Parathyroid adenoma (tissue), 2 donors: Measurements from ENCODE around the gene DRGX.

ENCODE experiments used
- H2AFZ ChIP-seq: fragments of 300-600 bp; sonication (generic); one replicate; pipeline ENCODE4 v1.7.0; 2017; ENCODE audit warnings: antibody characterized with exemption, mild to moderate bottlenecking
- H3K27ac ChIP-seq: fragments of 300-600 bp; sonication (generic); one replicate; pipeline ENCODE4 v1.7.0; 2017
- H3K27me3 ChIP-seq: fragments of 300-600 bp; sonication (generic); one replicate; pipeline ENCODE4 v1.7.0; 2017; ENCODE audit warnings: low read length; ENCODE audit not compliant: control insufficient read depth, insufficient read depth
- H3K36me3 ChIP-seq: fragments of 300-600 bp; sonication (generic); one replicate; pipeline ENCODE4 v1.7.0; 2017; ENCODE audit warnings: low read length; ENCODE audit not compliant: control insufficient read depth, insufficient read depth
- H3K4me1 ChIP-seq: fragments of 300-600 bp; sonication (generic); one replicate; pipeline ENCODE4 v1.7.0; 2017; ENCODE audit warnings: control low read depth
- H3K4me2 ChIP-seq: fragments of 300-600 bp; sonication (generic); one replicate; pipeline ENCODE4 v1.7.0; 2017; ENCODE audit warnings: low read length
- H3K4me3 ChIP-seq: fragments of 300-600 bp; sonication (generic); one replicate; pipeline ENCODE4 v1.7.0; 2017; ENCODE audit warnings: low read depth, low read length
- H3K79me2 ChIP-seq: fragments of 300-600 bp; sonication (generic); one replicate; pipeline ENCODE4 v1.7.0; 2017; ENCODE audit warnings: control low read depth
- H3K9ac ChIP-seq: fragments of 300-600 bp; sonication (generic); one replicate; pipeline ENCODE4 v1.7.0; 2017; ENCODE audit warnings: mild to moderate bottlenecking
- H3K9me3 ChIP-seq: fragments of 300-600 bp; sonication (generic); one replicate; pipeline ENCODE4 v1.7.0; 2017; ENCODE audit warnings: low read length; ENCODE audit not compliant: control insufficient read depth
- TF ChIP-seq, protein P1 (sequence below): fragments of 300-600 bp; sonication (generic); IDR thresholded peaks from one replicate; pipeline ENCODE4 v1.7.0; 2017; ENCODE audit warnings: antibody characterized with exemption, mild to moderate bottlenecking
- donor health status: primary hyperparathyroidism.

Gene DRGX

DNA sequence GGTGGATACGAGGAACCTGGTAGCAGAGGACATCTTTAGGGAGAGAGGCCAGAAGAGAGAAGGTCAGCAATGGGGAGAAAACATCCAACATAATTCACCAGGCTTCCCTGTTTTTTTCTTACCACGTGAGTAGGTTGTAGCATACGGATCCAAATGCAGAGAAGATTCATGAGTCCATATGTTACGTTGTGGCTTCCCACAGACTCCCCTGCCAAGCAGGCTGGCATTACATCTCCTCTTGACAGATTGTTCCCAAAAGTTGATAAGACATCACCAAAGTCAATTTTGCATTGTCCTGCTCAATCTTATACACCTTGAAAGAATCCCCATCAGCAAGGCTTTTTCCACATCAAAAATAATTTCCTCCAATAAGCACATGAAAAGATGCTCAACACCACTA is 39.7 kb downstream of the DRGX start:
- no peaks in the 10 kb centered on the region for H3K9me3 ChIP-seq
- TF ChIP-seq, protein P1, sequence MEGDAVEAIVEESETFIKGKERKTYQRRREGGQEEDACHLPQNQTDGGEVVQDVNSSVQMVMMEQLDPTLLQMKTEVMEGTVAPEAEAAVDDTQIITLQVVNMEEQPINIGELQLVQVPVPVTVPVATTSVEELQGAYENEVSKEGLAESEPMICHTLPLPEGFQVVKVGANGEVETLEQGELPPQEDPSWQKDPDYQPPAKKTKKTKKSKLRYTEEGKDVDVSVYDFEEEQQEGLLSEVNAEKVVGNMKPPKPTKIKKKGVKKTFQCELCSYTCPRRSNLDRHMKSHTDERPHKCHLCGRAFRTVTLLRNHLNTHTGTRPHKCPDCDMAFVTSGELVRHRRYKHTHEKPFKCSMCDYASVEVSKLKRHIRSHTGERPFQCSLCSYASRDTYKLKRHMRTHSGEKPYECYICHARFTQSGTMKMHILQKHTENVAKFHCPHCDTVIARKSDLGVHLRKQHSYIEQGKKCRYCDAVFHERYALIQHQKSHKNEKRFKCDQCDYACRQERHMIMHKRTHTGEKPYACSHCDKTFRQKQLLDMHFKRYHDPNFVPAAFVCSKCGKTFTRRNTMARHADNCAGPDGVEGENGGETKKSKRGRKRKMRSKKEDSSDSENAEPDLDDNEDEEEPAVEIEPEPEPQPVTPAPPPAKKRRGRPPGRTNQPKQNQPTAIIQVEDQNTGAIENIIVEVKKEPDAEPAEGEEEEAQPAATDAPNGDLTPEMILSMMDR = no peak
- H3K79me2 ChIP-seq = no peaks in the 10 kb centered on the region
- no peak overlapping the region for H3K4me2 ChIP-seq
- no peaks in the 10 kb centered on the region for H3K36me3 ChIP-seq
- no peaks in the 10 kb centered on the region for H3K27me3 ChIP-seq
- H3K27ac ChIP-seq = no peak overlapping the region
- H3K9ac ChIP-seq = no peak overlapping the region
- H2AFZ ChIP-seq = no peak overlapping the region
- peaks cover 12% of the 10 kb centered on the region for H3K4me1 ChIP-seq
- H3K4me3 ChIP-seq = no peak overlapping the region

DNA sequence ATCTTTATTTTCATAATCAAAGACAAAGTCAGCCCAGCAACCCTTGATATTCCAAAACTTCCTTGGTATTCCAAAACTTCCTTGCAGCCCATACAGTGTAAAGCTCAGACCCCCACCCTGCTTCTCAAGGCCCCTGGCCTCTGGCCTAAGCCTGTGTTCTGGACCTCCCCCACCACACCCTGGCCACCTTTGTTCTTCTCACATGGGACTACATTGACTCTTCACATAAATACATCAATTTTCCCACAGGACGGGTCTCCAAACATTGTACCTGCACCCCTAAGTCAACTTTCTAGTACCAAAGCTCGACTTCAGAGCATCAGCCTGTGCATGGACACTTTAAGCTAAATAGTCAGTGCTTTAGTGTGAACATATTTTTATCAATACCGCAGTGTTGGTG is 40.7 kb downstream of the DRGX start:
- Histone ChIP-seq H3K36me3 (no peaks in the 10 kb centered on the region), H2AFZ (no peak overlapping the region), H3K4me1 (peaks cover 5% of the 10 kb centered on the region), H3K9me3 (no peaks in the 10 kb centered on the region), H3K9ac (no peak overlapping the region), H3K4me2 (no peak overlapping the region), H3K27ac (no peak overlapping the region), H3K79me2 (no peaks in the 10 kb centered on the region), H3K27me3 (no peaks in the 10 kb centered on the region), H3K4me3 (no peak overlapping the region)
- TF ChIP-seq, protein P1 = no peak

- H3K9me3 ChIP-seq = no peaks in the 10 kb centered on the region
Measured at GRCh38 chr10:49354593-49354992, 41.3 kb downstream of the DRGX start.

GRCh38 chr10:49353895-49354566 is 41.9 kb downstream of the DRGX start:
- H3K9me3 ChIP-seq = no peaks in the 10 kb centered on the region
- H3K4me3 ChIP-seq = no peak overlapping the region
- H3K9ac ChIP-seq = no peak overlapping the region
- H2AFZ ChIP-seq = no peak overlapping the region
- H3K79me2 ChIP-seq = no peaks in the 10 kb centered on the region
- no peaks in the 10 kb centered on the region for H3K36me3 ChIP-seq
- H3K27ac ChIP-seq = no peak overlapping the region
- H3K4me2 ChIP-seq = no peak overlapping the region
- H3K27me3 ChIP-seq = no peaks in the 10 kb centered on the region
- H3K4me1 ChIP-seq = no peaks in the 10 kb centered on the region
- TF ChIP-seq, protein P1 = no peak

More at GRCh38 chr10:49354593-49354992, 41.3 kb downstream of the DRGX start:
- Histone ChIP-seq H3K27ac (no peak overlapping the region), H3K27me3 (no peaks in the 10 kb centered on the region), H3K4me2 (no peak overlapping the region), H3K36me3 (no peaks in the 10 kb centered on the region), H3K79me2 (no peaks in the 10 kb centered on the region), H3K4me3 (no peak overlapping the region), H2AFZ (no peak overlapping the region), H3K4me1 (no peaks in the 10 kb centered on the region), H3K9ac (no peak overlapping the region)
- TF ChIP-seq, protein P1 = no peak
